Measurements from ENCODE around the gene RNF169.
"Not testable (repeated sequence)": the region's sequence is repeated elsewhere in the genome, so short reads cannot be mapped to it uniquely, and the experiment has no call there.

The RNF169 gene

GRCh38 chr11:74729397-74729796 lies 19.3 kb upstream of the RNF169 start:
- no peak for DNase-seq

GRCh38 chr11:74730571-74731260 lies 17.9 kb upstream of the RNF169 start:
- no peak for DNase-seq

GRCh38 chr11:74731301-74732094 lies 17.2 kb upstream of the RNF169 start, which contains the start of gene CHRDL2:
Gene CHRDL2, minus strand, starts transcription at chr11:74731426. Its CDS starts 538 bp downstream, at chr11:74730888.
- no peak for DNase-seq

GRCh38 chr11:74734559-74734925 lies 14.1 kb upstream of the RNF169 start:
- no peak for DNase-seq

- DNase-seq, result no peak
Observed at GRCh38 chr11:74735365-74735928, 13.2 kb upstream of the RNF169 start.

GRCh38 chr11:74736031-74736430 lies 12.6 kb upstream of the RNF169 start:
- no peak for DNase-seq

- DNase-seq, result peak in 1 of 2 donors; percentile 58
Observed at GRCh38 chr11:74739546-74740270, 8.9 kb upstream of the RNF169 start.

GRCh38 chr11:74742070-74742469 lies 6.6 kb upstream of the RNF169 start:
- no peak for DNase-seq

- DNase-seq, result no peak
Observed at GRCh38 chr11:74743640-74744039, 5.0 kb upstream of the RNF169 start.

GRCh38 chr11:74744277-74744676 lies 4.4 kb upstream of the RNF169 start:
- DNase-seq, result no peak

- no peak for DNase-seq
Observed at GRCh38 chr11:74746868-74747267, 1.8 kb upstream of the RNF169 start.

GRCh38 chr11:74749127-74749964 lies 697 bp downstream of the RNF169 start:
- peak in 1 of 2 donors; percentile 37 for DNase-seq

GRCh38 chr11:74749965-74750296 lies 1.3 kb downstream of the RNF169 start:
- DNase-seq, result no peak

- not testable (repeated sequence) for DNase-seq
Observed at GRCh38 chr11:74750598-74750997, 1.9 kb downstream of the RNF169 start.

GRCh38 chr11:74751303-74751702 lies 2.7 kb downstream of the RNF169 start:
- DNase-seq, result no peak

- no peak for DNase-seq
Observed at GRCh38 chr11:74754507-74755252, 6.0 kb downstream of the RNF169 start.

- DNase-seq, result no peak
Observed at GRCh38 chr11:74755395-74755995, 6.8 kb downstream of the RNF169 start.

- no peak for DNase-seq
Observed at GRCh38 chr11:74756571-74756970, 7.9 kb downstream of the RNF169 start.

GRCh38 chr11:74766905-74767304 lies 18.3 kb downstream of the RNF169 start:
- no peak for DNase-seq

- not testable (repeated sequence) for DNase-seq
Observed at GRCh38 chr11:74768172-74768651, 19.6 kb downstream of the RNF169 start.
